HG02798 (cell line): ENCODE data around the gene MYADM.

ENCODE experiments used
- ATAC-seq: cut with Tn5 transposase; IDR thresholded peaks from one replicate; pipeline ENCODE4 v1.9.1; 2021; ENCODE audit warnings: mild to moderate bottlenecking; ENCODE audit not compliant: unreplicated experiment, poor library complexity

The MYADM gene

GRCh38 chr19:53883231-53883661, 15.6 kb downstream of the MYADM start:
- ATAC-seq: no peak

GRCh38 chr19:53883741-53884140, 16.1 kb downstream of the MYADM start:
- no peak for ATAC-seq

GRCh38 chr19:53884256-53884655, 16.6 kb downstream of the MYADM start:
- ATAC-seq: no peak

- ATAC-seq: no peak
Observed at GRCh38 chr19:53885036-53885435, 17.4 kb downstream of the MYADM start.

GRCh38 chr19:53892301-53892980, 24.8 kb downstream of the MYADM start:
- no peak for ATAC-seq

- no peak for ATAC-seq
Observed at GRCh38 chr19:53892981-53893325, 25.3 kb downstream of the MYADM start.

- ATAC-seq: no peak
Observed at GRCh38 chr19:53894707-53895106, 27.0 kb downstream of the MYADM start.

- ATAC-seq: no peak
Observed at GRCh38 chr19:53896682-53897081, 29.0 kb downstream of the MYADM start.

GRCh38 chr19:53897459-53897858, 29.8 kb downstream of the MYADM start:
- no peak for ATAC-seq

GRCh38 chr19:53898166-53898565, 30.5 kb downstream of the MYADM start:
- ATAC-seq: no peak

GRCh38 chr19:53898636-53899341, 31.1 kb downstream of the MYADM start:
- no peak for ATAC-seq

- no peak for ATAC-seq
Observed at GRCh38 chr19:53900191-53900860, 32.6 kb downstream of the MYADM start.

GRCh38 chr19:53903055-53903680, 35.5 kb downstream of the MYADM start:
- ATAC-seq: no peak

- no peak for ATAC-seq
Observed at GRCh38 chr19:53904909-53905308, 37.2 kb downstream of the MYADM start.

GRCh38 chr19:53905787-53906186, 38.1 kb downstream of the MYADM start:
- ATAC-seq: no peak

GRCh38 chr19:53906211-53907192, 38.8 kb downstream of the MYADM start:
- no peak for ATAC-seq

- no peak for ATAC-seq
Observed at GRCh38 chr19:53907193-53907581, 39.5 kb downstream of the MYADM start.

GRCh38 chr19:53907690-53908089, 40.0 kb downstream of the MYADM start:
- ATAC-seq: no peak

- no peak for ATAC-seq
Observed at GRCh38 chr19:53908106-53908934, 40.6 kb downstream of the MYADM start.
